GM11168 (cell line): ENCODE measurements around the gene MFAP4.

Experiments used
- in situ Hi-C: fragments of 300-500 bp; cut with MboI; formaldehyde crosslinking; loops from one replicate; pipeline ENCODE4 v1.12.0; 2022; ENCODE audit warnings: low sequenced_read_pairs; ENCODE audit not compliant: unreplicated experiment

MFAP4 gene

DNA sequence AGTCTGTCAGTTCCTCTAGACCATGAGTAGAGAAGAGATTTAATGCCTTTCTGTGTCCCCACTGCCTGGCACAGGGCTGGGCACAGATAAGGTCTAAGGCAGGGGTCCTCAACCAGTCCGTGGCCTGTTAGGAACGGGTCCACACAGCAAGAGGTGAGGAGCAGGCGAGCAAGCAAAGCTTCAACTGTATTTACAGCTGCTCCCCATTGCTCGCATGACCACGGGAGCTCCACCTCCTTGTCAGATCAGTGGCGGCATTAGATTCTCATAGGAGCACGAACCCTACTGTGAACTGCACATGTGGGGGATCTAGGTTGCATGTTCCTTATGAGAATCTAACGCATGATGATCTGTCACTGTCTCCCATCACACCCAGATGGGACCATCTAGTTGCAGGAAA lies 26.2 kb downstream of the MFAP4 start:
- in situ Hi-C loops = loop anchor here (5.0 to 25.0 kb wide), 2 partner anchors 87 to 402 kb away; no protein-coding TSS in a partner anchor

DNA sequence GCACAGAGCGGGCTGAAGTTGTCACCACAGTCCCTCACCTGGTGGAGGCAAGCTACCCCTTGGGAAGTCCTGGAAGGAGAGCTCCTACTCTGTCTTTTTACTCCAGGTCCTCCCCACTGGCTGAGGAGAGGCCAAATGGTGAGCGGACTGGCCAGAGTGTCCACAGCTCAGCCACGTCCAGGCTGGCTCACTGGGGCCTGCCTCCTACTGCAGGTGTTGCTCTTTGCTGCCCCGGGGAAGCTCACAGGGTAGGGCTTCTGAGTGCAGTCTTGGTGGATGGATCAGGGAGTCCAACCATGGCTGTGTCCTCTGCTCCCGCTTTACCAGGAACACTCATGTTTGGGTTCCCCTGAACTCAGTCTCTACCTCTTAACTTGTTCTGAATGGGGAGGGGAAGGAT lies 27.1 kb downstream of the MFAP4 start:
- in situ Hi-C loops = loop anchor here (5.0 to 25.0 kb wide), 2 partner anchors 87 to 402 kb away; no protein-coding TSS in a partner anchor

DNA sequence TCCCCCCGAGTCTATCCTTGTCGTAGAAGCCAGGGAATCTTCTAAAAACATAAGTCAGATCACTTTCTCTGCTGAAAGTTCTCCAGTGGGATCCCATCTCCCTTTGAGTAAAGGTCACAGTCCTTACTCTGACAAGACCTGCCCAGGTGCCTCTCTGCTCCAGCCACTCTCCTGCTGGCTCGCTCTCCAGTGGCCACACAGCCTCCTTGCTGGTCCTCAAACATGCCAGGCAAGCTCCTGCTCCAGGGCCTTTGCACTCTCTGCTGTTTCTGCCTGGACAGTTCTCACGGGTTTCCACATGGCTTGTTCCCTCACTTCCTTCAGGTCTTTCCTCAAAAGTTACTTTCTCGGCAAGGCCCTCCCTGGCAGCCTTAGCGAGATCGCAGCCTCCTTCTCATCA lies 27.8 kb downstream of the MFAP4 start:
- in situ Hi-C loops = loop anchor here (25.0 kb wide), 1 partner anchor 403 kb away; no protein-coding TSS in a partner anchor

DNA sequence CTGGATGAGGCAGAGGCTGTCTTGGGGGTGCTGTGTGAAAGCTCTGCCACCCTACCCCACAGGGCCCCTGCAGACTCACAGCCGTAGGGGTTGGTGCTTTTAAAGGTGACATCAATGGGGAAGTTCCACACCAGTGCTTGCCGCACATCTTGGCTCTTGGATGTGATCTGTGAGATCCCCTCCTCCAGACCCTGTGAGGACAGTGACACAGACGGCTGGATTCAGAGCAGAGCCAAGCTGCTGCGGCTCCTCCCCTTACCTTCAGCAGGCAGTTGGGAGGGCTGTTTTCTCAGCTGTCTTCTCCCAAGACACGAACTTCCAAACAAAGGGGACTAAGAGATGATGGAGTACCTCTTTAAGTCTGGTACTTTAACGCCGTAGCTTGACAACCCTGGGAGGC lies 29.2 kb downstream of the MFAP4 start:
- in situ Hi-C loops = loop anchor here (25.0 kb wide), 1 partner anchor 405 kb away; no protein-coding TSS in a partner anchor

DNA sequence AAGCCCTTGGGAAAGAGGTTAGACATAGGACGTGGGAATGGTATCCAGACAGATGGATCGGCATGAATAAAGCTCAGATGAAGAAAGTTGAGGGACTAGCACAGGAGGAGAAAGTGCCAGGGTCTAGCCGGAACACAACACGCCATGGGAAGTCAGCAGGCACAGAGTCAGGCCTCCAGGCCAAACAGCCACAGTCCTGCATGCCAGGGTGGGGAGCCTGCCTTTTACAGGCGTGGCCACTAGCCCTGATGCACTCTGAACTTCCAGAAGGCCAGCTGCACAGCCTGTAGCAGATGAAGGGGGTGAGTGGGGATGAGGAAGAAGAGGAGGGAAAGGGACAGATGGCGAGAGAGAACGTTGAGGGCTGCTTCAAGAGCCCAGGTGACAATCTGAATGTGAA lies 29.6 kb downstream of the MFAP4 start:
- in situ Hi-C loops = loop anchor here (25.0 kb wide), 1 partner anchor 405 kb away; no protein-coding TSS in a partner anchor

DNA sequence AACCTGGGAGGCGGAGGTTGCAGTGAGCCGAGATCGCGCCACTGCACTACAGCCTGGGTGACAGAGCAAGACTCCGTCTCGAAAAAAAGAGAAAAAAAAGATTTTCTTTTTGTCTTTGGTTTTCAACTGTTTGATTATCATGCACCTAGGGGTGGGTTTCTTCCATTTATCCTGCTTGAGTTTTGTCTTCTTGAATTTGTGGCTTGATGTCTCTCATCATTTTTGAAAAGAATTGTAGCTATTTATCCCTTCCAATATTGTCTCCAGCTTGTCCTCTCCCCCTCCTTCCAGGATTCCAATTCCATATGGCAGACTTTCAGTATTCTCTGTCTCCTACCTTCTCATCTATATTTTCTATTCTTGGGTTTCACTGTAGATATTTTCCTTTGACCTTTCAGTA lies 32.2 kb downstream of the MFAP4 start:
- in situ Hi-C loops = loop anchor here (25.0 kb wide), 1 partner anchor 408 kb away; no protein-coding TSS in a partner anchor

DNA sequence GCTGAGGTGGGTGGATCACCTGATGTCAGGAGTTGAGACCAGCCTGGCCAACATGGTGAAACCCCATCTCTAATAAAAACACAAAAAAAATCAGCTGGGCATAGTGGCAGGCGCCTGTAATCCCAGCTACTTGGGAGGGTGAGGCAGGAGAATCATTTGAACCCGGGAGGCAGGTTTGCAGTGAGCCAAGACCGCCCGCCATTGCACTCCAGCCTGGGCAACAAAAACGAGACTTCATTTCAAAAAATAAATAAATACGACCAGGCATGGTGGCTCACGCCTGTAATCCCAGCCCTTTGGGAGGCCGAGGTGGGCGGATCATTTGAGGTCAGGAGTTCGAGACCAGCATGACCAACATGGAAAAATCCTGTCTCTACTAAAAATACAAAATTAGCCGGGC lies 33.6 kb downstream of the MFAP4 start:
- in situ Hi-C loops = loop anchor here (25.0 kb wide), 1 partner anchor 409 kb away; no protein-coding TSS in a partner anchor

DNA sequence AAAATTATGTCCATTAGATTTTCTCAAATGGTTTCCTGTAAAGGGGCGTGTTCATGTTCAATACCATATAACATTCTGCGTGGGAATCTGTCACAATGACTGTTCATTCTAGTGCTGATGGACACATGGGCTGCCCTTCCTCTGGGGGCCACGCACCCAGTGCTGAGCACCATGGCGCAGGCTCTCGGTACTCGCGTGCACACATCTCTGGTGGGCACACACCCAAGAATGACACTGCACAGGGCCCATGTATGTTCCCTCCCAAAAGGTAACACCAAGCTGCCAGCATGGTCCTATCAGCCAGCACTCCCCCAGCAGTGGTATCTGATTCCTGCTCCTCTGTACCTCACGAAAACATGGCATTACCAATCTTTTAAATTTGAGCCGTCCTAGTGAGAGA lies 38.2 kb downstream of the MFAP4 start:
- in situ Hi-C loops = loop anchor here (25.0 kb wide), 1 partner anchor 262 kb away; no protein-coding TSS in a partner anchor

DNA sequence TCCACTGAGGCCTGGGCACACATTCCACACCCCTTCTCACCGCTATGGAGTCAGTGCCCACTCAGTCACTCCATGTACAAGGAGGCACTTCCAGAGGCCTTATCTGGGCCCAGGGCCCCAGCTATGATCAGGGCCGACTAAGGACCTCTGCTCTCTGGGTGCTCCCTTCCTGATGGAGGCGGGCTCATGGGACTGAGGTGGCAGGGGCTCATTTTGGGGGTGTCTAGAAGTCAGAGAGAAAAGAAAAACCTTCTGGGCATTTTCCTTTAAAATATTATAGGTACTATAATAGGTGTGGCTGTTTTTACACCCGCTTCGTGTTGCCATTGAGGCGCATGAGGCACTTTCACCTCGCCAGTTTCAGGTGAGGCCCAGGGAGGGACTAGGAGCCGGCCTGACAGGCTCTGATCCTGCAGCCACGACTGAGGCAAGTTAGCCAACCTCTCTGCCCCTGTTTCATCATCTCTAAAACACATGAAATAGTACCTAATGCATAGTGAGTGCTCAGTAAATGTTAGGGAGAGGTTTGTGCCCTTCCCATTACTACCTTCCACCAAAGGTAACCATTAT lies 38.8 kb downstream of the MFAP4 start:
- in situ Hi-C loops = loop anchor here (25.0 kb wide), 1 partner anchor 261 kb away; no protein-coding TSS in a partner anchor

DNA sequence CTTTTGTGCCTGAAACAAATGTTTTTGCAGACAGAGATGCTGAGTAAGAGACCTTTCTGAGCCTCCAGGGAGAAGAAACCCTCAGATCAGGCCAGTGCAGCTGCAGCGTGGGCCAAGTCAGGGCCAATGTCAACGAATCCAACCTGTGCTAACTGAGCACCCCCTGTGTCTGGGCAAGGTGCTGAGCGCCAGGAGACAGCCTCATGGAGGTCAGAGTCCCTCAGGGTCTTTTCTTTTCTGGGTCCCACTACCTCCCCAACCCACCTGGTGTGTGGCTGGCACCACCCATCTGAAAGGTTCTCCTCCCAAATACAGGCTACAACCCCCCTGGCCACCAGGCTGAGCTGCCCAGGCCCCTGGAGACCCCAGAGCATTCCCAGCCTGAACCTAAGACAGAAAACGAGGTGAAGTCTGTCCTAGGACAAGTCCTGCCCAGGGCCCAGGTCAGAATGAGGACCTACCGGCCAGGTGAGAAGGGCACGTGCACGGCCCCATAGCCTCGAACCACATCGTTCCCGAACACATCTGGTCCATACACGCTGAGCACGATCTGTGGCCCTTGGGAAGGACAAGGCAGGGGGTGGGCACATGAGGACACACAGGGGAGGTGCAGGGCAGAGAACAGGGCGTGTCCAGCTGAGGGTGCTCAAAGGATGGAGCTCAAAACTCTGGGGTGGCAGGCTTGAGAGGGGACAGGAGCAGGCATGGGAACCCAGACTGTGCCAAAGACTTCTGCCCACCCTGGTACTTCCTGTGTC lies 39.5 kb downstream of the MFAP4 start:
- in situ Hi-C loops = loop anchor here (25.0 kb wide), 1 partner anchor 260 kb away; no protein-coding TSS in a partner anchor

DNA sequence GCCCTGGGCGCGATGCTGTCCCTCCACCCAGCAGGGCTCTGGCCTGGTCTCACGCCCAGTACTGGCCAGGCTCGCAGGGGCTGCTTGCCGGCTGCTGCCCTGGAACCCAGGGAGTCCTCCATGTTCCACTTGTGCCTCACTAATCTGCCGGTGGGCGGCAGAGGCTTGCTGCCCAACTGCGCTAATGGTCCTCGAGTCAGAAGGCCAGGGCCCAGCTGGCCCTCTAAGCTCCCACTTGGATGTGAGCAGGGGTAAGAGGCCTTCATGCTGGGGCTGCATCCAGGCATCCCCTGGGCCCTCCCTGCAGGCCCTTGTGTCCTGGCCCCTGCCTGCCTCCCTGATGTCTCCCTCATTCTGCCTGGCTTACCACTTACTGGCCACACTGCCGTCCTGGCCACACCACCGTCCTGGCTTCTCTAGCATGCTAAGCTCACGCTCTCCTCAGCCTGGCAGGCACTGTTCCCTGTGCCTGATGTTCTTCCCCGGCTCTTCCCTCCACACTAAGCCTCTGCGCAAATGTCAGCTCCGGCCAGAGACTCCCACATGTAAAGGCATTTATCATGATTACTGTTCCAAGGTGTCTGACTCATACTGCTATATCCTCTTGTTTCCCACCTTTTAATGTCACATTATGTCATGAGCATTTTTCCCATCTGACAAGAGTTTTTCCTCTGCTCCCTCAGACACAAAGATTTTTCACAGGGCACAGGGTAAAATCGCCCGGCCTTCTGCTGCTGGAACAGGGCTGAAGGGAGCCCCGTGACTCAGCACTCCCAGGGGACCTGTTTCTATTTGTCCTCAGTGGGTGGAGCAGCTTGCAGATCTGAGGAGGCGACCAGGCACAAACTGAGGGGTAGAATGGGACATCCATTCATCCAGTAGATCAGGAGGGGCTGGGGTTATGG lies 40.4 kb downstream of the MFAP4 start:
- in situ Hi-C loops = loop anchor here (25.0 kb wide), 1 partner anchor 259 kb away; no protein-coding TSS in a partner anchor

DNA sequence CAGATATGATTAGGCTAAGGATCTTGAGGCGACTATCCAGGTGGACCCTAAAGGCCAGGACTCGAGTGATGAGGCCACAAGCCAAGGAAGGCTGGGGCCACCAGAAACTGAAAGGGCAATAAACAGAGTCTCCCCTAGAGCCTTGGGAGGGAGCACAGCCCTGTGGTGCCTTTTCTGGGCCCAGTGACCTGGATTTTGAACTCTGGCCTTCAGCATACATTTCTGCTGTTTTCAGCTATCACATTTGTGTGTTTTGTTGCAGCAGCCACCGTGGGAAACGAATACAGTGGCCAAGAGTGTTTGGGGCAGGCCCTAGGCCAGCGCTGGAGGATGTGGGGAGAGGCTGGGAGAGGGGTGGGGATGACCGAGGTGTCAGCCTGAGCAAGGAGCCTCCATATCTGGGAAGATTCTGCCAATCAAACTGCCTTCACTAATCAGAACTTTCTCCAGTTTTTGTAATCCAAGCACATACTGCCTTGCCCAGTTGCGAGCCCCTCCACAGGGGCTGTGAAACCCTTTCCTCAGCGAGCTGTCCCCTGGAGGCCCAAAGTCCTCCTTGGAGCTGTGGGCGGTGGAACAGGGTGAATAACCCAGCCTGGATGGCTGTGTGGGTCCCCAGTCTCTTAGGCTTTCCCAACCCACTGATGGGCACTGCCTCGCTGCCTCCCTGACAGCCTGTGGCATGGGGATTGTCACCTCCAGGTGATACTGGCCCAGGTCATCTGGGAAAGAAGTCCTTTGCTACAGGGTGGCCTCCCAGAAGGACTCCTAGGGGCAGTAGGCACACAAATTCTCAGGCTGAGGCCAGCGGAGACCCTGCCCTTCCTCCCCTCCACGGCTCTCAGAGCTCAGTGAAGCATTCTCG lies 41.3 kb downstream of the MFAP4 start:
- in situ Hi-C loops = loop anchor here (25.0 kb wide), 1 partner anchor 258 kb away; no protein-coding TSS in a partner anchor

DNA sequence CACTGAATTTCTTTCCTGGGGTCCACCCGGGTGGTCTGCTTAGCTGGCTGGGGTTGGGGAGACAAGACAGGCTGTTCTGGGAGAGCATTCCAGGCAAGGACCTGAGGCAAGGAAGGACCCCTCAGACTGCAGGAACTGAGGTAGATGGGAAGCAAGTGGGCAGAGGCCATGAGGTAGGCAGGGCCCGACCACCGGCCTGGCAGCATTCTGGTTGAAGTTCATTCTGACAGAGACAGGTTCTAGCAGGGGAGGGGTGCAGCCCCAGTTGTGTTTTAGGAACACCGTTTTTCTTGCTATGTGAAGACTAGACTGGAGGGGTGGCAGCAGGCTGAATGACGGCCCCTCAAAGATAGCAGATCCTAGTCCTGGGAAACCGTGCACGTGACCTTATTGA lies 41.9 kb downstream of the MFAP4 start:
- in situ Hi-C loops = loop anchor here (25.0 kb wide), 1 partner anchor 258 kb away; no protein-coding TSS in a partner anchor

DNA sequence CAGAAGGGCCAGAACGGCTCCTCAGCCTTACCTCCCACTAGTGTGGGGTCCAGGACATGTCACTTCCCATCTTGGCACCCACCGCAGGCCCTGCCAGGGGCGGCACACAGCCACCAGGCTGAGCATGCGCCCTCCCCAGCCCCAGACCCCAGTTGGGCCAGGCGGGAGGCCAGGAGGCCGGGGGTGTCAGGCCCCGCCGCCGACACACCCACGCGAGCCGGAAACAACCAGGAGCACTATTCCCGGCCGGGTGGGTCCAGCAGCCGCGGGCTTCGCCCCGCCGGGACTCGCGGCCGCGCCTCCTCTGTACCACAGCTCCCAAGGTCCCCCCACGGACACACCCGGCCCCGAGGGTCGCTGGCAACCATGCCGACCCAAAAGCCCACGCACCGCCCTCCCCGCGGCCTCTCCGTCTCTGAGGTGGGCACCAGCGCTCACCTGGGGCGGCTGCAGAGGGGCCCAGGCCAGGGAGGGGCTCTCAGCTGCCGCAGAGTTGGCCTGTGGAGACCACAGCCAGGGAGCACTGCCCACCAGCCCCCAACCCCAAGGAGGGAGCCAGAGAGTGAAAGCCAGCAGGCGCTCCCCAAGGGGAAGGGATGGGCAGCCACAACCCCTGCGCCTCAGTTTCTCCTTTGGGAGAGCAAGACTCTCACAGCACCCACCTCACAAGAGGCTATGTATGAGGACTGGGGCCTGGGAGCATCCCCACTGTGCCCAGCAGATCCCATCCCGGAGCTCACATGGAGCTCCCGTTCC lies 42.5 kb downstream of the MFAP4 start:
- in situ Hi-C loops = loop anchor here (25.0 kb wide), 1 partner anchor 257 kb away; no protein-coding TSS in a partner anchor

DNA sequence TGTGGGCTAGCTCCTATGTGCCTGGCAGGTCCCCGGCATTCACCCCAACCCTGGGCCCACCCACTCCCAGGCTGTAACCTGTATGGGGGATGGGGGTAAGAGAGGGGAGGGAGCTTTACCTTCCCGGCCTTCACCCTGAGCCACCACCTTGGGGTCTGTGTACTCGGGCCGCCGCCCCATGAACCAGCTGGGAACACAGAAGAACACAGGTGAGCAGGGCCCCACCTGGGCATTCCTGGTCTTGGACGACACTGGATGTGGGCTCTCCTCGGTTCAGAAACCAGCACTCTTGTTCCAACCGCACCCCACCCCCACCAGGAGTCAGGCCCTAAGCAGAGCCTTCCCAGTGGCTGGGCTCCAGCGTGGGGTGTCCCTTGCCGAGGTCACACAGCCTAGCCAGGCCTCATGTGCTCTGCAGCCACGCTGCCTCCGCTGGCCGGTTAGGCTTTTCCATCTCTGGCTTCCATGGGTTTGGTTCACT lies 43.3 kb downstream of the MFAP4 start:
- in situ Hi-C loops = loop anchor here (25.0 kb wide), 1 partner anchor 256 kb away; no protein-coding TSS in a partner anchor

DNA sequence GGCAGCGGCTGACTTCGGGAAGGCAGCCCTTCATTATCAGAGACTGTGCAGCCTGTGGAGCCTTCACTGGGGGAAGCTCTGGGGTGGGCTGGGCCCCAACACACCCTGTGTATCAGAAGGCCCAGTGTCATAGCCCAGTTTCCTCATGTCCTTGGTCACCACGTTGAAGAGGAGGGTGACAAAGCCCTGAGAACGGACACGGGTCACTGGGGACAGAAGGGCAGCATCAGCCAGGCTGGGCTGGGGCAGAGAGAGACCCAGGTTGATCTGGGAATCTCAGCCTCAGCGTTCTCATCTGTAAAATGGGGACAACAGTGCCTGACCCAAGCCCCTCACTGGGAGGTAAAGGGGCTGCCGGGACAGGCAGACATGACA lies 43.7 kb downstream of the MFAP4 start:
- in situ Hi-C loops = loop anchor here (25.0 kb wide), 1 partner anchor 256 kb away; no protein-coding TSS in a partner anchor

DNA sequence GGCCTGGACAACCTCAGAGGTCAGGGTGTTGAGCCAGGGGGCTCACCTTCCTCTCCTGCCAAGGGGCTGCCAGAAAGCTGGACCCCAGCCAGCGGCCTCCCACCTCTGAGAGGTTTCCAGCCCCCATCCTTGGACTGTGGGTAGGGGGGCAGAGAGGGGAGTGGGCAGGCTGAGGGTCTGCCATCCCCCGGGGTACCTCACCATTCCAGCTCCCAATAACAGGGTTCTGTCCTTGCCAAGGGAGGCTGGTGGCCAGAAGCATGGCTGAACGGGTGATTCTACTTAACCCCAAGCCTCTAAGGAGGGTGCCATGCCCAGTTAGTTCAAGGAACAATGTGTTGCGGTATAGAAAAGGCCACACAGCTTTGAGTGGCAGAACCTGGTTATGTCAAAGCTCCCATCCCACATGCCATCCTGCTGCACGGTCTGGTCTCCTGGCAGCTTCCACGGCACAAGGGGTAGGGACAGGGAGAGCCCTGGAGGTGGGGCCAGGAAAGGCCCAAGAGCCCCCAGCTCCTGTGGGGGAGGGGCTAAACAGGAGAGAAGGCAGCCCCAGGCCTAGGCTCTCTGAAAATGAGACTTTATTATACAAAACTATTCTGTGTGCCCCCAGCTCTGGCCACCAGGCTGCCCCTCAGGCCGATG lies 44.3 kb downstream of the MFAP4 start:
- in situ Hi-C loops = loop anchor here (25.0 kb wide), 1 partner anchor 255 kb away; no protein-coding TSS in a partner anchor
